HUES48 (cell line): Measurements from ENCODE around the gene CFAP77.
A peak's percentile ranks its signal among the peaks of the same experiment; 100 is the strongest.

Experiments
- H3K27ac ChIP-seq: one replicate; pipeline ENCODE4 v1.7.0; 2013; ENCODE audit warnings: low read depth, low read length, inconsistent platforms
- H3K27me3 ChIP-seq: 2 replicates; pipeline ENCODE4 v1.6.1; 2013; ENCODE audit warnings: mild to moderate bottlenecking, low read length; ENCODE audit not compliant: control insufficient read depth, insufficient read depth
- H3K36me3 ChIP-seq: 2 replicates; pipeline ENCODE4 v1.6.1; 2013; ENCODE audit warnings: low read length; ENCODE audit not compliant: control insufficient read depth, insufficient read depth
- H3K4me1 ChIP-seq: 2 replicates; pipeline ENCODE4 v1.6.1; 2013; ENCODE audit warnings: mild to moderate bottlenecking, low read length; ENCODE audit not compliant: control insufficient read depth, insufficient read depth
- H3K4me3 ChIP-seq: 2 replicates; pipeline ENCODE4 v1.5.1; 2013; ENCODE audit warnings: mild to moderate bottlenecking, low read depth, low read length
- H3K9ac ChIP-seq: 2 replicates; pipeline ENCODE4 v1.6.1; 2013; ENCODE audit warnings: mild to moderate bottlenecking, low read depth, low read length, moderate library complexity
- H3K9me3 ChIP-seq: 2 replicates; pipeline ENCODE4 v1.6.1; 2013; ENCODE audit warnings: low read length; ENCODE audit not compliant: control insufficient read depth, insufficient read depth

The CFAP77 gene

DNA sequence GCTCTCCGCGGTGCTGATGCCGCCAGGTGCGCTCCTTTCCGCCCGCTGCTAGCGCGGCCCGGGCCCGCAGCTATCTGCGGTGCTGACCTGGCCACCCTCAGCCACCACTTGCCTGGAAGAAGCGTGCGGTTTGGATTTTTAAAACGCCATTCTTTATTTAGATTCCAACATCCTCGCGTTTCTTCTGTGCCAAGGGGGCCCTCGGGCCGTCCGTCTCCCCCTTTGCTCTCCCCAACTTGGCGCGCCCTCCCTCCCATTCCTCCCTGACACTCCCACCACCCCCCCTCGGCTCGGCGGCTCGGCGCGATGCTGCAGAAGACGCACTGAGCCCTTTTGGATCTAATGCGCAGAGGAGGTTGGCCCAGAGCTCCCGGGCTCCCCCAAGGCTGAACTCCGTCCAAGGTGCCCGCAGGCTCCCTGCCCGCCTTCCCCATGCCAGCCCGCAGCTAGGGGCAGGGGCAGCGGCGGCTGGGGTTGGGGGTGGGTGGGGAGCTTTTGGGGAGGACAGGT, 172.3 kb downstream of the CFAP77 start, which contains the start of gene BARHL1:
BARHL1 (plus strand) TSS at position 331 of the 510 bp plus-strand sequence. CDS start 192 bp downstream, outside the sequence.
- Histone ChIP-seq H3K9me3 (no peaks in the 10 kb centered on the region), H3K27ac (no peak within 1 kb of the TSS), H3K4me3 (peak within 1 kb of the TSS; percentile 44), H3K4me1 (peaks cover 29% of the 10 kb centered on the region), H3K36me3 (no peaks in the 10 kb centered on the region), H3K27me3 (peaks cover 100% of the 10 kb centered on the region), H3K9ac (no peak within 1 kb of the TSS)

DNA sequence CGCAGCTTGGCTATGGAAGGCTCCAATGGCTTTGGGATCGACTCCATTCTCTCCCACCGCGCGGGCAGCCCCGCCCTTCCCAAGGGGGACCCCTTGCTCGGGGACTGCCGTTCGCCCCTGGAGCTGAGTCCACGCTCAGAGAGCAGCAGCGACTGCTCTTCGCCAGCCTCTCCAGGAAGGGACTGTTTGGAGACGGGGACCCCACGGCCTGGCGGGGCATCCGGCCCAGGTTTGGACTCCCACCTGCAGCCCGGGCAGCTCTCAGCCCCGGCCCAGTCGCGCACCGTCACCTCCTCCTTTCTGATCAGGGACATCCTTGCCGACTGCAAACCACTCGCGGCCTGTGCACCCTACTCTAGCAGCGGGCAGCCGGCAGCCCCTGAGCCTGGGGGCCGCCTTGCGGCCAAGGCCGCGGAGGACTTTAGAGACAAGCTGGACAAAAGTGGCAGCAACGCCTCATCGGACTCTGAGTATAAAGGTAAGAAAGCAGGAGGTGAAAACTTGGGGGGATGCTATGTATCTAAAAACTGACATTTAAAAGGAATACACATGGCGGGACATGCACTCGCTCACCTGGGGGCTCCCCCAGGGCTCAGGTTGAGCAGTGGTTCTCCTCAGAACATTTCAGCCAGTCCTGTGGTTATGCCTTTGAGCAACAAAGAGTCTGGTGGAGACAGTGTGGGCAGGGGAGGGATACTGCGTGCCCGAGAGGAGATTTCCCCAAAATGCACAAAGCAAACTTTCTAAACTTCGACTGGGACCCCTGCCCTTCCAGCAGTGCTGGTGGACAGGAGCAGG, 173.0 kb downstream of the CFAP77 start:
- Histone ChIP-seq H3K27me3 (peaks cover 100% of the 10 kb centered on the region), H3K9me3 (no peaks in the 10 kb centered on the region), H3K4me1 (peaks cover 29% of the 10 kb centered on the region)

GRCh38 chr9:132583584-132584304, 173.7 kb downstream of the CFAP77 start:
- Histone ChIP-seq H3K27ac (no peak overlapping the region), H3K27me3 (peaks cover 100% of the 10 kb centered on the region), H3K4me1 (peaks cover 29% of the 10 kb centered on the region)

More for the DNA sequence above, 173.0 kb downstream of the CFAP77 start:
- no peak overlapping the region for H3K9ac ChIP-seq
- H3K4me3 ChIP-seq = no peak overlapping the region
- H3K27ac ChIP-seq = no peak overlapping the region
- H3K36me3 ChIP-seq = no peaks in the 10 kb centered on the region

GRCh38 chr9:132584601-132585560, 174.9 kb downstream of the CFAP77 start:
- H3K4me3 ChIP-seq = no peak overlapping the region
- H3K4me1 ChIP-seq = peaks cover 25% of the 10 kb centered on the region
- H3K27me3 ChIP-seq = peaks cover 100% of the 10 kb centered on the region
- no peaks in the 10 kb centered on the region for H3K9me3 ChIP-seq
- H3K36me3 ChIP-seq = no peaks in the 10 kb centered on the region
- H3K9ac ChIP-seq = no peak overlapping the region
- H3K27ac ChIP-seq = no peak overlapping the region

More at GRCh38 chr9:132583584-132584304, 173.7 kb downstream of the CFAP77 start:
- H3K36me3 ChIP-seq = no peaks in the 10 kb centered on the region
- no peak overlapping the region for H3K4me3 ChIP-seq
- no peak overlapping the region for H3K9ac ChIP-seq
- H3K9me3 ChIP-seq = no peaks in the 10 kb centered on the region

- Histone ChIP-seq H3K9me3 (no peaks in the 10 kb centered on the region), H3K27me3 (peaks cover 100% of the 10 kb centered on the region), H3K9ac (no peak overlapping the region), H3K4me1 (peaks cover 21% of the 10 kb centered on the region), H3K27ac (no peak overlapping the region), H3K4me3 (peak overlapping the region; percentile 4; the same call in 1 of the 2 replicates), H3K36me3 (no peaks in the 10 kb centered on the region)
These were observed 176.2 kb downstream of the CFAP77 start for GRCh38 chr9:132585954-132586829.

DNA sequence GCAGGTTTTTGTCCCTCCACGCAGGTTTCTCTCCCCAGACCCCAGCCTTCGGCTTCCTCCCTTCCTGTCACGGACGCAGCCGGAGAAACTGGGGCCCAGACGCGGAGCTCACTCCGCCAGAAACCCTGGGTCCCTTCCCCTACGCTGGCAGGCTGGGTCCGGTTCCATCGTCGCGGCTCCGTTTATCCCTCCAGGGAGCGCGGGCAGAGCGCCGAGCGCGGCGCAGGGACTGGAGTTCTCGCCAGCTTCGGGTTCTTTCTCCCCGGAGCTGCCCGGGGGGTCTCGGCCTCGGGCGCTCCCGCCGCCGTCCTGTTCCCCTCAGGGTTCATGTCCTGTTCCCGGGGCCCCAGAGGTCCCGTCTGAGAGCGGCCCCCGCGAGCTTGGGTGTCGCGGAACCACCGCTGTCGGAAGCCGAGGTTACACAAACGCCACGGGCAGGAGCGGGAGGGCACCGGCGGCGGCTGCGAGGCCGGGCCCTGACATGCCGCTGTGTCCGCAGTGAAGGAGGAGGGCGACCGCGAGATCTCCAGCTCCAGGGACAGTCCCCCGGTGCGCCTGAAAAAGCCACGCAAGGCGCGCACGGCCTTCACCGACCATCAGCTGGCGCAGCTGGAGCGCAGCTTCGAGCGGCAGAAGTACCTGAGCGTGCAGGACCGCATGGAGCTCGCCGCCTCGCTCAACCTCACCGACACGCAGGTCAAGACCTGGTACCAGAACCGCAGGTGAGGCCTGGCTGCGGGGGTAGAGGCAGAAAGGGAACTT, 177.0 kb downstream of the CFAP77 start:
- Histone ChIP-seq H3K27me3 (peaks cover 100% of the 10 kb centered on the region), H3K9ac (no peak overlapping the region), H3K4me1 (peaks cover 29% of the 10 kb centered on the region), H3K36me3 (no peaks in the 10 kb centered on the region), H3K4me3 (peak overlapping the region; percentile 4; the same call in 1 of the 2 replicates), H3K9me3 (no peaks in the 10 kb centered on the region), H3K27ac (no peak overlapping the region)

- Histone ChIP-seq H3K9me3 (no peaks in the 10 kb centered on the region), H3K9ac (no peak overlapping the region), H3K36me3 (no peaks in the 10 kb centered on the region), H3K27me3 (peaks cover 99% of the 10 kb centered on the region), H3K27ac (no peak overlapping the region), H3K4me3 (no peak overlapping the region; the same call in 1 of the 2 replicates), H3K4me1 (peaks cover 34% of the 10 kb centered on the region)
These were observed 177.6 kb downstream of the CFAP77 start for GRCh38 chr9:132587592-132587955.

DNA sequence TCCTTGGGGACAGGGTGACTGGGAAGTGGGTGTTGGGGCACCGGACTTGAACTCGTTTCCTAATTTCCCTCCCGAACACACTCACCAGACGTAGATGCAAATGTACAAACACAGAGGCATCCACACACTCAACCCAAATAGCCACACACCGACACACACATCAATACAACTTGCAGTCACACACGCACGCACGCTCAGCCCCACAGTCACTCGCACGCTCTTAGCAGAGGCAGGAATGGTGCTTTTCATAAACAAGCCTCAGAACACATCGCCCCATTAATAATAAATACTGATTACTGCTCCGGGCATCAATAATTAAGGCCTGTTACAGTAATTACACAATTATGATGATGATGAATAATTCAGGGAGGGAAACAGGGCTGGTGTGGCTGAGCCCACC, 178.1 kb downstream of the CFAP77 start:
- Histone ChIP-seq H3K36me3 (no peaks in the 10 kb centered on the region), H3K9me3 (no peaks in the 10 kb centered on the region), H3K27me3 (peaks cover 99% of the 10 kb centered on the region), H3K27ac (no peak overlapping the region), H3K4me3 (no peak overlapping the region), H3K4me1 (peaks cover 38% of the 10 kb centered on the region), H3K9ac (no peak overlapping the region)

- Histone ChIP-seq H3K4me3 (no peak overlapping the region; the same call in 1 of the 2 replicates), H3K27me3 (peaks cover 99% of the 10 kb centered on the region), H3K9ac (no peak overlapping the region)
These were observed 178.6 kb downstream of the CFAP77 start for GRCh38 chr9:132588501-132589147.

More at GRCh38 chr9:132588501-132589147, 178.6 kb downstream of the CFAP77 start:
- Histone ChIP-seq H3K9me3 (no peaks in the 10 kb centered on the region), H3K36me3 (peaks cover 2% of the 10 kb centered on the region; the same call in 1 of the 2 replicates), H3K27ac (no peak overlapping the region), H3K4me1 (peaks cover 43% of the 10 kb centered on the region)
